K562 (cell line): ENCODE data around the gene CAPN7. TPM values are rescaled to one million over a fixed set of nuclear protein-coding genes. Genes with fewer than 3 reads are reported as not detected.
A peak's percentile ranks its signal among the peaks of the same experiment; 100 is the strongest.

ENCODE experiments used
- ATF1 ChIP-seq, 2 experiments: fragments of 450-650 bp in 1 of 2; IDR thresholded peaks; 2 replicates each; pipeline ENCODE4 v1.6.1; 2016; ENCODE audit warnings: missing compliant biosample characterization in 1 of 2, missing genetic modification characterization in 1 of 2
- CEBPG ChIP-seq, 3 experiments: fragments of 200-800 bp in 1 of 3; sonication (Bioruptor generic) in 1 of 3; sonication (generic) in 1 of 3; formaldehyde crosslinking in 1 of 3; IDR thresholded peaks in 2 of 3; conservative IDR thresholded peaks in 1 of 3; 2 replicates each; pipeline versions ENCODE4 v1.6.1 to v1.8.0; 2016 to 2022; ENCODE audit warnings: missing compliant biosample characterization in 2 of 3, missing genetic modification characterization in 2 of 3, mild to moderate bottlenecking in 1 of 3, missing genetic modification reagents in 1 of 3
- MCM7 ChIP-seq, 2 experiments: fragments of 450-650 bp; IDR thresholded peaks; 2 replicates each; pipeline ENCODE4 v1.6.1; 2016 to 2018
- REST ChIP-seq, 2 experiments: fragments of 450-650 bp; formaldehyde crosslinking in 1 of 2; IDR thresholded peaks; 2 replicates each; pipeline versions ENCODE4 v1.4.0 to v1.6.1; 2014 to 2020; ENCODE audit warnings: mild to moderate bottlenecking in 2 of 2, borderline replicate concordance in 1 of 2, low read depth in 1 of 2
- polyA plus RNA-seq, 8 experiments: library from polyadenylated mRNA; depleted of rRNA in 4 of 8; stranded (reverse) in 5 of 8; unstranded in 3 of 8; fragments of >200 nt; fragmentation: Nextera tagmentation in 2 of 8; fragmentation: Illumina TruSeq in 1 of 8; extraction: Ambion mirVana in 2 of 8; extraction: Trizol in 1 of 8; gene quantifications; 2 replicates each; pipeline versions ENCODE4 v1.2.1 to v1.2.3, GENCODE V29; 2011 to 2014; ENCODE audit warnings: inconsistent platforms in 1 of 8, missing spikeins in 1 of 8
- total RNA-seq, 7 experiments: library from RNA; depleted of rRNA in 6 of 7; stranded (reverse); fragments of >200 nt in 6 of 7; fragmentation: Illumina TruSeq in 2 of 7; extraction: Trizol in 2 of 7; gene quantifications; 2 replicates each; pipeline versions ENCODE4 v1.2.1 to v1.2.3, GENCODE V29; 2011 to 2021; ENCODE audit warnings: low replicate concordance in 1 of 7

CAPN7 gene
- total and polyA plus RNA-seq, 9 of the 15 experiments (the other 6 are each of a cell fraction or from before 2014, with no cell fraction given): 6.5 to 42.7 (median 32.7) TPM

GRCh38 chr3:15204005-15204404 is 2.0 kb upstream of the CAPN7 start (continued):
- TF ChIP-seq REST (IDR thresholded peaks at IDR 0.05; ENCODE audit: borderline replicate concordance) (no peak), REST (CRISPR knock-in tag; IDR thresholded peaks at IDR 0.05; ENCODE audit: low read depth) (no peak), ATF1 (CRISPR knock-in tag; IDR thresholded peaks at IDR 0.05) (no peak), ATF1 (tag; IDR thresholded peaks at IDR 0.05) (peak; percentile 46), CEBPG (CRISPR knock-in tag; IDR thresholded peaks at IDR 0.05) (no peak), CEBPG (tag; conservative IDR thresholded peaks at IDR 0.05 in 1 of 2, IDR thresholded peaks at IDR 0.05 in 1 of 2) (0 out of 4 replicates have a peak, but pooled peaks of 1 of the 2 experiments have one; percentile 17), MCM7 (IDR thresholded peaks at IDR 0.05) (no peak)
